B cell (primary cell): ENCODE results near the gene SRGAP2C. TPM values are rescaled to one million over a fixed set of nuclear protein-coding genes. Genes with fewer than 3 reads are reported as not detected.
"Not testable (repeated sequence)": the region's sequence is repeated elsewhere in the genome, so short reads cannot be mapped to it uniquely, and the experiment has no call there.

Experiments
- ATAC-seq: fragments of 200-7000 bp; cut with Tn5 transposase; one replicate; pipeline ENCODE4 v1.10.0; 2021; ENCODE audit warnings: low read depth, mild to moderate bottlenecking, moderate number of reproducible peaks, moderate library complexity
- CTCF ChIA-PET: fragments of 350-600 bp; sonication (Branson Sonifier 250); formaldehyde crosslinking; loops from one replicate; lab custom pipeline; 2021; ENCODE audit warnings: antibody characterized with exemption, inconsistent platforms; lab: Charles Lee
- POLR2A ChIA-PET: fragments of 350-600 bp; sonication (Branson Sonifier 250); formaldehyde crosslinking; loops from one replicate; lab custom pipeline; 2021; ENCODE audit warnings: antibody characterized with exemption; lab: Charles Lee
- DNase-seq: peaks from one replicate; pipeline ENCODE4 v3.0.0; 2013
- H2AFZ ChIP-seq: 2 replicates; pipeline ENCODE4 v1.6.1; 2012; ENCODE audit warnings: mild to moderate bottlenecking, low read depth, low read length; ENCODE audit not compliant: insufficient read depth, poor library complexity, severe bottlenecking
- H3K27ac ChIP-seq, 2 donors: 1 replicate in 1 of 2; 2 replicates in 1 of 2; pipeline ENCODE4 v1.5.1; 2012 to 2013; ENCODE audit warnings: low read length in 2 of 2, mild to moderate bottlenecking in 2 of 2, moderate library complexity in 1 of 2
- H3K27me3 ChIP-seq, 4 experiments: fragments of 200-600 bp in 1 of 4; sonication (generic) in 1 of 4; replicated peaks in 1 of 4; 1 replicate in 2 of 4; 2 replicates in 2 of 4; pipeline versions ENCODE4 v1.6.1 to v1.7.0; 2013 to 2016; ENCODE audit warnings: low read length in 3 of 4, mild to moderate bottlenecking in 2 of 4, mixed read lengths in 1 of 4, moderate library complexity in 1 of 4; ENCODE audit not compliant: insufficient read depth in 4 of 4, control insufficient read depth in 3 of 4; ENCODE audit errors: control extremely low read depth in 1 of 4
- H3K36me3 ChIP-seq, 2 experiments: replicated peaks in 1 of 2; 1 replicate in 1 of 2; 2 replicates in 1 of 2; pipeline versions ENCODE4 v1.6.1 to v1.7.1; 2013; ENCODE audit warnings: low read length in 1 of 2; ENCODE audit not compliant: insufficient read depth in 2 of 2, control insufficient read depth in 1 of 2; ENCODE audit errors: control extremely low read depth in 1 of 2, extremely low read depth in 1 of 2
- H3K4me1 ChIP-seq, 2 donors: fragments of 200-600 bp in 1 of 2; sonication (generic) in 1 of 2; 1 replicate in 1 of 2; 2 replicates in 1 of 2; pipeline versions ENCODE4 v1.5.1 to v1.6.1; 2013 to 2017; ENCODE audit warnings: low read length in 2 of 2; ENCODE audit not compliant: control insufficient read depth in 2 of 2, insufficient read depth in 2 of 2
- H3K4me2 ChIP-seq: replicated peaks from 2 replicates; pipeline ENCODE3; 2012; ENCODE audit warnings: mild to moderate bottlenecking, low read depth, low read length; ENCODE audit not compliant: poor library complexity, severe bottlenecking
- H3K4me3 ChIP-seq, 5 experiments: fragments of 200-600 bp in 1 of 5; sonication (generic) in 1 of 5; 1 replicate in 3 of 5; 2 replicates in 2 of 5; pipeline versions ENCODE4 v1.5.1 to v1.7.0; 2011 to 2016; ENCODE audit warnings: low read length in 4 of 5, mild to moderate bottlenecking in 4 of 5, low read depth in 2 of 5, control low read depth in 1 of 5, moderate library complexity in 1 of 5; ENCODE audit not compliant: insufficient read depth in 1 of 5; ENCODE audit errors: control extremely low read depth in 1 of 5, extremely low read depth in 1 of 5
- H3K79me2 ChIP-seq: fragments of 200-600 bp; sonication (generic); one replicate; pipeline ENCODE4 v1.6.0; 2016; ENCODE audit warnings: low read length; ENCODE audit not compliant: control insufficient read depth, insufficient read depth
- H3K9ac ChIP-seq: fragments of 200-600 bp; sonication (generic); 2 replicates; pipeline ENCODE4 v1.6.1; 2017; ENCODE audit warnings: mild to moderate bottlenecking, low read length, moderate library complexity
- H3K9me3 ChIP-seq, 3 donors: one replicate each; pipeline versions ENCODE4 v1.6.1 to v1.7.1; 2013; ENCODE audit warnings: low read length in 2 of 3; ENCODE audit not compliant: control insufficient read depth in 2 of 3, insufficient read depth in 1 of 3; ENCODE audit errors: control extremely low read depth in 1 of 3
- H4K20me1 ChIP-seq: 2 replicates; pipeline ENCODE4 v1.6.0; 2012; ENCODE audit warnings: mild to moderate bottlenecking, low read length; ENCODE audit not compliant: insufficient read depth, control insufficient read depth, poor library complexity, severe bottlenecking
- H3K27ac Mint-ChIP-seq: one replicate; pipeline ENCODE4 v1.8.0; 2021; ENCODE audit warnings: mixed read lengths
- H3K27me3 Mint-ChIP-seq: one replicate; pipeline ENCODE4 v1.8.0; 2021; ENCODE audit warnings: mixed read lengths
- H3K4me1 Mint-ChIP-seq: one replicate; pipeline ENCODE4 v1.8.0; 2021; ENCODE audit warnings: mixed read lengths
- H3K4me3 Mint-ChIP-seq: one replicate; pipeline ENCODE4 v1.8.0; 2021; ENCODE audit warnings: mixed read lengths
- H3K9me3 Mint-ChIP-seq: one replicate; pipeline ENCODE4 v1.8.0; 2022; ENCODE audit warnings: mixed read lengths; ENCODE audit not compliant: insufficient read depth
- WGBS: methylation state at CpG from one replicate; pipeline ENCODE4 v1.1.5; 2013; ENCODE audit warnings: missing lambda C conversion rate; ENCODE audit not compliant: insufficient coverage; 5-methylcytosine and 5-hydroxymethylcytosine counted together
- intact Hi-C: fragments of 100-400 bp; cut with micrococcal nuclease; formaldehyde crosslinking; loops from one replicate; pipeline ENCODE4 v1.10.0; 2022
- polyA plus RNA-seq: library from polyadenylated mRNA; depleted of rRNA; stranded (reverse); fragments of >200 nt; gene quantifications from 2 replicates; pipeline ENCODE4 v1.2.3, GENCODE V29; 2012
- total RNA-seq, 2 donors: library from RNA; stranded (reverse); fragments of 120-200 nt in 1 of 2; gene quantifications; 1 replicate in 1 of 2; 2 replicates in 1 of 2; pipeline versions ENCODE4 v1.2.3 to v1.2.4, GENCODE V29; 2013 to 2022

The SRGAP2C gene
- total and polyA plus RNA-seq, 2 donors (not counting 1 experiment from before 2014, with no cell fraction given): 2.2 to 40.7 TPM

DNA sequence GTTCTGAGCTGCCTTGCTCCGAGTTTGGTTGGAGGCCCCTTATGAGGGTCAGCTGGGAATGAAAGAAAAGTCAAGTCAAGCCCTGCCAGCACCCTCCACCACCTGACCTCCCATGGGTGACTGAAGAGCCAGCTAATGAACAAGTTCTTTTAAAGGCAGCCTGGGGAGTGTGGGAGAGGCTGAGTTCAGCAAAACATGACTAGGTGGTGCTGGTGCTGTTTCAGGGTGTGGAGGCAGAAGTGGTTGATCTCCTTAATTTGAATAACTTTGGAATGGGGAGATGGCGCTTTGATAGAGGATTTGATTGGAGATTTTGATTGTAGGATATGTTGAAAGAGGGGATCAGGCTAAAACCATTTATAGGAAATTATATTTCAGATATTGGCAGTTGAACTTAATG, 22.6 kb downstream of the SRGAP2C start:
- H3K4me1 Mint-ChIP-seq, H3K27me3 Mint-ChIP-seq, H3K4me3 Mint-ChIP-seq, POLR2A ChIA-PET, H3K27me3 ChIP-seq, H3K27ac ChIP-seq, H3K4me2 ChIP-seq, CTCF ChIA-PET, H3K4me3 ChIP-seq, H3K27ac Mint-ChIP-seq, intact Hi-C loops, ATAC-seq, DNase-seq, H3K9ac ChIP-seq, H3K36me3 ChIP-seq, H3K9me3 Mint-ChIP-seq, H4K20me1 ChIP-seq, H3K4me1 ChIP-seq, H3K79me2 ChIP-seq, H2AFZ ChIP-seq, H3K9me3 ChIP-seq: not testable (repeated sequence)
- no CpG with 5 or more reads among the region's 2 CpGs for WGBS

DNA sequence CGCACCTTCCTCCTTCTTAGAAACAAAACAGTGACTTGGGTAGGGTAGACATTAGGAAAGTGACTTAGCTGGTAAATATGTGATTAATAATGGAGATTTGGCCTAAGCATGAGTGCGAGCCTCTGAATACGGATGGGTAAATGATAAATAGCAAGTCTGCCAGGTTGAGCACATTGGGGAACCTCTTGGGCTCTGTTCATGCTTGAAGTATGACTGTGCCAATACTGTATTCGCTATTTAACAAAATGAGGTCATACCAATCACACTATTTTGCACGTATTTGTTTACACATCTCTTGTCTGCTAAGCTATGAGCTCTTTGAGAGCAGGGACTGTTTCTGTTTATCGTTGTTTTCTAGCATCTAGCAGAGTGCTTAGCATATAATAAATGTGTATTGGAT, 23.6 kb downstream of the SRGAP2C start:
- H3K27ac ChIP-seq, H2AFZ ChIP-seq, H3K79me2 ChIP-seq, H3K36me3 ChIP-seq, H3K9ac ChIP-seq, H4K20me1 ChIP-seq, H3K27ac Mint-ChIP-seq, H3K27me3 Mint-ChIP-seq, POLR2A ChIA-PET, H3K9me3 ChIP-seq, H3K4me2 ChIP-seq, intact Hi-C loops, H3K27me3 ChIP-seq, H3K4me1 ChIP-seq, DNase-seq, H3K4me3 Mint-ChIP-seq, CTCF ChIA-PET, H3K9me3 Mint-ChIP-seq, ATAC-seq, H3K4me1 Mint-ChIP-seq, H3K4me3 ChIP-seq: not testable (repeated sequence)
- WGBS: no CpG with 5 or more reads among the region's 6 CpGs

DNA sequence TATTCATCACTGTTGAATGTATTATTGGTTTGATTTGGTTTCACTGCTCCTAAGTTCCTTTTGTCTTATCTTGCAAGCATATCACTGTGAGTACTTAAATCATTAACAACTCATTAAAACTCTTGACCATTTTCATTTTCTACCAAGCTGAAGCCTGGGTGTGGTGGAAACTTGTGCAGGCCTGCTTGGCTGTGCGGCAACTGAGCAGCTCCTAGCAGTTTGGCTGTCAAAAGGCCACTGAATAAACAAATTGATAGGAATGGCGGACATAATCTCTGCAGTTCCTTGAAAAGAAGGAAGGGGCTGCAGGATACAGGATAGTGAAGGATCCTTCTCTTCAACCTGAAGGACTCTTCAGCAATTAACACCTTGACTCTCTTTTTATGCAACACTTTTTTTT, 26.0 kb downstream of the SRGAP2C start:
- H3K27ac Mint-ChIP-seq, H3K4me3 Mint-ChIP-seq, H3K27ac ChIP-seq, H3K4me3 ChIP-seq, H3K9ac ChIP-seq, CTCF ChIA-PET, H3K27me3 Mint-ChIP-seq, H3K9me3 ChIP-seq, H3K27me3 ChIP-seq, H3K4me1 Mint-ChIP-seq, H3K79me2 ChIP-seq, H4K20me1 ChIP-seq, H3K36me3 ChIP-seq, H2AFZ ChIP-seq, H3K9me3 Mint-ChIP-seq, ATAC-seq, DNase-seq, POLR2A ChIA-PET, H3K4me1 ChIP-seq, intact Hi-C loops, H3K4me2 ChIP-seq: not testable (repeated sequence)
- no CpG with 5 or more reads among the region's 2 CpGs for WGBS

DNA sequence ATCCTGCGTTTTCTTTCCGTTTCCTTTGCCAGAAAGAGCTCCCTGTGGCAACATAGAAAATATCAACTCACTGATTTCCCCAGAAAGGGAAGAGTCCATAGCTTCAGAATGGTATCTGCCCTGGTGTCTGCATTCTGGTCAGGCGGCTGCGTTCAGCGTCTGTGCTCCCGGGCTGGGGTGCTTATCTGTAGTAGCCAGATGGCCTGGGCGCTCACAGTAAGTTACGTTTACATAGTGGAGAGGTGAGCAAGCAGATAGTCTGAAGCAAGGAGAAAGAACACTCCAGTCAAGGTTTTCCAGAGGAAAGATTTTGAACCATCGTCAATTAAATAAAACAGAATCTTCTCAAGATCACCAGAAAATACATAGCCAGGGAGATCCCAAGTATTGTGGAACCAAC, 28.7 kb downstream of the SRGAP2C start:
- H3K4me3 ChIP-seq, H3K4me2 ChIP-seq, H3K9me3 Mint-ChIP-seq, DNase-seq, H3K27ac ChIP-seq, H3K36me3 ChIP-seq, CTCF ChIA-PET, H3K4me1 ChIP-seq, H3K27ac Mint-ChIP-seq, H4K20me1 ChIP-seq, H3K27me3 Mint-ChIP-seq, H3K27me3 ChIP-seq, H3K79me2 ChIP-seq, H3K9ac ChIP-seq, H3K9me3 ChIP-seq, POLR2A ChIA-PET, H3K4me3 Mint-ChIP-seq, H3K4me1 Mint-ChIP-seq, ATAC-seq, H2AFZ ChIP-seq, intact Hi-C loops: not testable (repeated sequence)
- WGBS: no CpG with 5 or more reads among the region's 9 CpGs
